SK-N-SH treated with all-trans-retinoic acid at 6 μM for 48 hours (cell line): ENCODE data around the gene CDK11B.

ENCODE experiments used
- ATAC-seq: fragments of 200-7000 bp; cut with Tn5 transposase; 3 replicates; pipeline ENCODE4 v1.9.1; 2020; ENCODE audit warnings: mild to moderate bottlenecking, moderate library complexity
- CSDC2 ChIP-seq: fragments of 250-450 bp; sonication (Bioruptor Pico); IDR thresholded peaks from 2 replicates; pipeline ENCODE4 v1.5.0; 2020; ENCODE audit warnings: mild to moderate bottlenecking, moderate library complexity
- CSRNP3 ChIP-seq: fragments of 250-450 bp; sonication (Bioruptor Pico); IDR thresholded peaks from 2 replicates; pipeline ENCODE4 v1.5.1; 2021; ENCODE audit warnings: mild to moderate bottlenecking, moderate library complexity
- ESRRG ChIP-seq: fragments of 250-450 bp; sonication (Bioruptor Pico); IDR thresholded peaks from 2 replicates; pipeline ENCODE4 v1.6.1; 2021; ENCODE audit warnings: mild to moderate bottlenecking
- GLIS3 ChIP-seq: fragments of 250-450 bp; sonication (Bioruptor Pico); IDR thresholded peaks from 2 replicates; pipeline ENCODE4 v1.5.0; 2020; ENCODE audit warnings: mild to moderate bottlenecking, moderate library complexity
- ISL1 ChIP-seq: fragments of 250-450 bp; sonication (Bioruptor Pico); IDR thresholded peaks from 2 replicates; pipeline ENCODE4 v2.1.2; 2022; ENCODE audit warnings: mild to moderate bottlenecking, moderate library complexity
- PATZ1 ChIP-seq: fragments of 250-450 bp; sonication (Bioruptor Pico); IDR thresholded peaks from 2 replicates; pipeline ENCODE4 v1.8.0; 2020; ENCODE audit warnings: mild to moderate bottlenecking, moderate library complexity, borderline replicate concordance
- POU6F1 ChIP-seq: fragments of 250-450 bp; sonication (Bioruptor Pico); IDR thresholded peaks from 2 replicates; pipeline ENCODE4 v1.8.0; 2021; ENCODE audit warnings: low read depth, mild to moderate bottlenecking, moderate library complexity, borderline replicate concordance
- PPARA ChIP-seq: fragments of 250-450 bp; sonication (Bioruptor Pico); IDR thresholded peaks from 2 replicates; pipeline ENCODE4 v1.5.0; 2020; ENCODE audit warnings: mild to moderate bottlenecking, borderline replicate concordance
- RARB ChIP-seq: fragments of 250-450 bp; sonication (Bioruptor Pico); IDR thresholded peaks from 2 replicates; pipeline ENCODE4 v1.8.0; 2021; ENCODE audit warnings: mild to moderate bottlenecking, moderate library complexity
- SNAI2 ChIP-seq: fragments of 250-450 bp; sonication (Bioruptor Pico); IDR thresholded peaks from 2 replicates; pipeline ENCODE4 v1.5.0; 2020; ENCODE audit warnings: mild to moderate bottlenecking, moderate library complexity
- TSHZ2 ChIP-seq: fragments of 250-450 bp; sonication (Bioruptor Pico); IDR thresholded peaks from 2 replicates; pipeline ENCODE4 v1.5.0; 2020; ENCODE audit warnings: mild to moderate bottlenecking, moderate library complexity
- ZC3H10 ChIP-seq: fragments of 250-450 bp; sonication (Bioruptor Pico); IDR thresholded peaks from 2 replicates; pipeline ENCODE4 v1.5.1; 2021; ENCODE audit warnings: mild to moderate bottlenecking, moderate library complexity
- ZFP3 ChIP-seq: fragments of 250-450 bp; sonication (Bioruptor Pico); IDR thresholded peaks from 2 replicates; pipeline ENCODE4 v1.5.0; 2020; ENCODE audit warnings: mild to moderate bottlenecking, moderate library complexity
- ZFP30 ChIP-seq: fragments of 450-650 bp; formaldehyde crosslinking; IDR thresholded peaks from 2 replicates; pipeline ENCODE4 v1.5.0; 2022; ENCODE audit warnings: mild to moderate bottlenecking, moderate library complexity
- ZNF565 ChIP-seq: fragments of 450-650 bp; formaldehyde crosslinking; conservative IDR thresholded peaks from 2 replicates; pipeline ENCODE4 v1.5.0; 2020; ENCODE audit warnings: low read depth, mild to moderate bottlenecking, moderate library complexity
- ZNF8 ChIP-seq: fragments of 450-650 bp; formaldehyde crosslinking; IDR thresholded peaks from 2 replicates; pipeline ENCODE4 v1.5.0; 2020; ENCODE audit warnings: mild to moderate bottlenecking, moderate library complexity

The CDK11B gene

GRCh38 chr1:1625824-1626206 lies 33.0 kb downstream of the CDK11B start:
- TF ChIP-seq CSRNP3 (CRISPR knock-in tag) (no peak), ZFP3 (CRISPR knock-in tag) (no peak), SNAI2 (no peak)
- no peak for ATAC-seq

- no peak for TF ChIP-seq PATZ1
- no peak for ATAC-seq
These were observed 33.4 kb downstream of the CDK11B start for GRCh38 chr1:1625404-1625775.

GRCh38 chr1:1624443-1625403 lies 34.1 kb downstream of the CDK11B start:
- ATAC-seq = peak; percentile 23; the same call in 2 of the 3 replicates
- TF ChIP-seq TSHZ2 (CRISPR knock-in tag) (no peak), SNAI2 (no peak), POU6F1 (no peak), PPARA (no peak), CSRNP3 (CRISPR knock-in tag) (no peak), ZFP30 (no peak), ISL1 (CRISPR knock-in tag) (no peak), ZNF8 (CRISPR knock-in tag) (no peak), ZFP3 (CRISPR knock-in tag) (no peak), ZC3H10 (CRISPR knock-in tag) (no peak), PATZ1 (no peak), GLIS3 (no peak), CSDC2 (no peak), ESRRG (CRISPR knock-in tag) (no peak), ZNF565 (CRISPR knock-in tag) (no peak), RARB (CRISPR knock-in tag) (no peak)
